HepG2 (cell line): ENCODE measurements around the gene PLXND1. TPM values are rescaled to one million over a fixed set of nuclear protein-coding genes. Genes with fewer than 3 reads are reported as not detected.

Experiments used
- KMT2B ChIP-seq: IDR thresholded peaks from 2 replicates; pipeline ENCODE4 v1.6.1; 2016; ENCODE audit warnings: missing genetic modification reagents, missing compliant biosample characterization
- MTA3 ChIP-seq: sonication (generic); formaldehyde crosslinking; IDR thresholded peaks from 2 replicates; pipeline ENCODE4 v1.4.0; 2020; ENCODE audit warnings: missing genetic modification reagents
- NCOR1 ChIP-seq: fragments of 200-600 bp; sonication (generic); IDR thresholded peaks from 2 replicates; pipeline ENCODE4 v1.7.0; 2017; ENCODE audit warnings: antibody characterized with exemption, low read length, borderline replicate concordance
- NFKBIZ ChIP-seq: IDR thresholded peaks from 2 replicates; pipeline ENCODE4 v1.6.1; 2018; ENCODE audit warnings: missing genetic modification reagents, missing compliant biosample characterization
- PITX1 ChIP-seq: sonication (generic); formaldehyde crosslinking; IDR thresholded peaks from 2 replicates; pipeline ENCODE4 v1.5.1; 2020; ENCODE audit warnings: mild to moderate bottlenecking, missing genetic modification reagents
- TIGD3 ChIP-seq: sonication (generic); formaldehyde crosslinking; IDR thresholded peaks from 2 replicates; pipeline ENCODE4 v1.5.1; 2020; ENCODE audit warnings: mild to moderate bottlenecking, missing genetic modification reagents, borderline replicate concordance
- ZBTB49 ChIP-seq: sonication (generic); formaldehyde crosslinking; IDR thresholded peaks from 2 replicates; pipeline ENCODE4 v1.4.0; 2020; ENCODE audit warnings: missing genetic modification reagents, borderline replicate concordance
- ZFY ChIP-seq: sonication (generic); formaldehyde crosslinking; IDR thresholded peaks from 2 replicates; pipeline ENCODE4 v1.4.0; 2020; ENCODE audit warnings: missing genetic modification reagents
- ZHX2 ChIP-seq, 2 experiments: sonication (generic) in 1 of 2; formaldehyde crosslinking in 1 of 2; IDR thresholded peaks; 2 replicates each; pipeline versions ENCODE4 v1.6.1 to v1.9.0; 2014 to 2022; ENCODE audit warnings: antibody characterized with exemption in 1 of 2, borderline replicate concordance in 1 of 2, inconsistent platforms in 1 of 2, low read depth in 1 of 2, missing genetic modification reagents in 1 of 2
- ZNF317 ChIP-seq: sonication (generic); formaldehyde crosslinking; IDR thresholded peaks from 2 replicates; pipeline ENCODE4 v1.5.0; 2020; ENCODE audit warnings: mild to moderate bottlenecking, missing genetic modification reagents
- ZNF44 ChIP-seq: sonication (generic); formaldehyde crosslinking; IDR thresholded peaks from 2 replicates; pipeline ENCODE4 v1.5.1; 2020; ENCODE audit warnings: mild to moderate bottlenecking, missing genetic modification reagents
- ZNF597 ChIP-seq: sonication (generic); formaldehyde crosslinking; IDR thresholded peaks from 2 replicates; pipeline ENCODE4 v1.5.0; 2020; ENCODE audit warnings: missing genetic modification reagents
- ZNF652 ChIP-seq: IDR thresholded peaks from 2 replicates; pipeline ENCODE4 v1.6.1; 2016; ENCODE audit warnings: low read depth, borderline replicate concordance
- ZSCAN12 ChIP-seq: sonication (generic); formaldehyde crosslinking; IDR thresholded peaks from 2 replicates; pipeline ENCODE4 v1.9.0; 2021; ENCODE audit warnings: mild to moderate bottlenecking, missing genetic modification reagents
- polyA plus RNA-seq, 8 experiments: library from polyadenylated mRNA; depleted of rRNA in 3 of 8; stranded (reverse) in 7 of 8; unstranded in 1 of 8; fragments of >200 nt; fragmentation: Illumina TruSeq in 4 of 8; extraction: Trizol in 4 of 8; gene quantifications; 2 replicates each; pipeline versions ENCODE4 v1.2.1 to v1.2.3, GENCODE V29; 2011 to 2016; ENCODE audit warnings: low read depth in 4 of 8, missing spikeins in 1 of 8, mixed read lengths in 1 of 8; ENCODE audit not compliant: insufficient read depth in 1 of 8
- total RNA-seq, 5 experiments: library from RNA; depleted of rRNA; stranded (reverse); fragments of >200 nt; fragmentation: Illumina TruSeq; extraction: Trizol; gene quantifications; 2 replicates each; pipeline ENCODE4 v1.2.3, GENCODE V29; 2016; ENCODE audit warnings: low read depth in 1 of 5
- TF ChIP-seq, protein P1 (sequence below): sonication (generic); formaldehyde crosslinking; IDR thresholded peaks from 2 replicates; pipeline ENCODE4 v1.4.0; 2020; ENCODE audit warnings: mild to moderate bottlenecking, low read depth, missing genetic modification reagents

PLXND1 gene
- total and polyA plus RNA-seq, 2 of the 13 experiments (the other 11 are each of a cell fraction or from before 2014, with no cell fraction given), result 15.9 to 42.0 TPM

DNA sequence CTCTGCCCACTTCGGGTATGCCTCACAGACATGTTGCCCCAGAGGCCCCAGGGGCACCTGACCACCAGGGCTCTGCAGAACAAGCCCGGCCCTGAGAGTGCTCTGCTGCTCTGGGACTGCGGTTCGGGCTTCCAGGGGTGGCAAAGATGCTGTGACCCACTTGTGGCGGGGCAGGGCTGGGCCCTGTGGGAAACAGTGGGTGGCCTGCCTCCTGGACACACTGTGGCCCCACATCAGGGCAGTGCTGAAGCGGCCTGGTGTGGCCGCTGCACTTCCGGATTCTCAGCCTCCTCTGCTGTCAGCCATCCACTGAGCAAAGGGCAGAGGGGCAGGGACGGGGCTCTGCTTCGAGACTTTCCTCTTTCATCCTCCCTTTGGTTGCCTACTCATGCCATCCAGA lies 26.5 kb upstream of the PLXND1 start (continued):
- TF ChIP-seq ZBTB49 (CRISPR knock-in tag), result no peak
- TF ChIP-seq ZNF317 (CRISPR knock-in tag), result no peak
- no peak for TF ChIP-seq ZNF597 (CRISPR knock-in tag)
- no peak for TF ChIP-seq ZNF652
- peak; percentile 61; the same call in 1 of the 2 replicates for TF ChIP-seq ZFY (CRISPR knock-in tag)
- no peak for TF ChIP-seq ZSCAN12 (CRISPR knock-in tag)
- no peak for TF ChIP-seq ZNF44 (CRISPR knock-in tag)
- no peak for TF ChIP-seq KMT2B
- TF ChIP-seq, protein P1, sequence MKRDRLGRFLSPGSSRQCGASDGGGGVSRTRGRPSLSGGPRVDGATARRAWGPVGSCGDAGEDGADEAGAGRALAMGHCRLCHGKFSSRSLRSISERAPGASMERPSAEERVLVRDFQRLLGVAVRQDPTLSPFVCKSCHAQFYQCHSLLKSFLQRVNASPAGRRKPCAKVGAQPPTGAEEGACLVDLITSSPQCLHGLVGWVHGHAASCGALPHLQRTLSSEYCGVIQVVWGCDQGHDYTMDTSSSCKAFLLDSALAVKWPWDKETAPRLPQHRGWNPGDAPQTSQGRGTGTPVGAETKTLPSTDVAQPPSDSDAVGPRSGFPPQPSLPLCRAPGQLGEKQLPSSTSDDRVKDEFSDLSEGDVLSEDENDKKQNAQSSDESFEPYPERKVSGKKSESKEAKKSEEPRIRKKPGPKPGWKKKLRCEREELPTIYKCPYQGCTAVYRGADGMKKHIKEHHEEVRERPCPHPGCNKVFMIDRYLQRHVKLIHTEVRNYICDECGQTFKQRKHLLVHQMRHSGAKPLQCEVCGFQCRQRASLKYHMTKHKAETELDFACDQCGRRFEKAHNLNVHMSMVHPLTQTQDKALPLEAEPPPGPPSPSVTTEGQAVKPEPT (CRISPR knock-in tag), result no peak
- no peak for TF ChIP-seq TIGD3 (CRISPR knock-in tag)
- TF ChIP-seq PITX1, result no peak
- TF ChIP-seq NFKBIZ (CRISPR knock-in tag), result no peak
- no peak for TF ChIP-seq ZHX2 (IDR thresholded peaks at IDR 0.05; ENCODE audit: low read depth)
- no peak for TF ChIP-seq ZHX2 (CRISPR knock-in tag; IDR thresholded peaks at IDR 0.05; ENCODE audit: borderline replicate concordance)
- no peak for TF ChIP-seq NCOR1
- TF ChIP-seq MTA3 (CRISPR knock-in tag), result no peak
